ENCODE results near the gene ZNRF1.

The ZNRF1 gene

DNA sequence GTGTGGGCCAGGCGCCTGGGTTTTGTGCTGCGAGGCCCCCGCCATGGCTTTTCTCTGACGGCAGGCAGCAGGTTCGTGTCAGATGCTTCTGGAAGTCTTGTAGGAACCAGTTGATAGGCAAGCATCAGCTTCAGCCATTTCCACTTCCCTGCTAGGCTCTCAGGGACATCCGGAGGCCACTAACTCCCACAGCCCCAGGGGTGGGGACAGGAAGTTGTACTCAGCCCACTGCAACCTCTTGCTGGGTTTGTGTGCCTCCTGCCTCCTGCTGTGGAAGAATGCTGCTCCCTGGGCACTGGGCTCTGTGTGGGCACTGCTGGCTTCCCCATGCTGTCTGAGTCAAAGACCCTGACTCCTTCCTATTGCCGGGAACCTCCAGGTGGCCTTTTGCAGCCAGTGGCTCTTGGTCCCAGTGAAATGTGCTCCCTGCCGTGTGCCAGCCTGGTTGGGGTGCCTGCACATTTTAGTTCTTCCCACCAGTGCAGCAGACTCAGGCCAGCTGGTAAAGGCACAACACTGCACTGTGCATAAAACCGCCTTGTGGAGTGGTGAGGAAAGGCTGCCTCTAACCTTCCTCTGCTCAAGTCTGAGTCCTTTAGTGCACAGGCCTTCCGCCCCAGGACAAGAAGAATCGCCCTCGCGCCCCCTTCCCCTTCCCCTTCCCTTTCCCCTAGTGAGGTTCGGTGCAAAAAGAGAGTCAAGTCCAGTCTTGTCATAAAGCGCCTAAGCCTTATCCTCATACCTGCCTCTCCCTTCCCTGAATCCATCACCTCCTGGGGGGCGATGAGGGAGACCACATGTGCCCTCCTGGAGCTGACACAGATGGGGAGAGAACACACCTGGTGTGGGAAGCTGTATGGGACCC, 101.1 kb downstream of the ZNRF1 start:
- DNase-seq, result peak; percentile 79 to 83

DNA sequence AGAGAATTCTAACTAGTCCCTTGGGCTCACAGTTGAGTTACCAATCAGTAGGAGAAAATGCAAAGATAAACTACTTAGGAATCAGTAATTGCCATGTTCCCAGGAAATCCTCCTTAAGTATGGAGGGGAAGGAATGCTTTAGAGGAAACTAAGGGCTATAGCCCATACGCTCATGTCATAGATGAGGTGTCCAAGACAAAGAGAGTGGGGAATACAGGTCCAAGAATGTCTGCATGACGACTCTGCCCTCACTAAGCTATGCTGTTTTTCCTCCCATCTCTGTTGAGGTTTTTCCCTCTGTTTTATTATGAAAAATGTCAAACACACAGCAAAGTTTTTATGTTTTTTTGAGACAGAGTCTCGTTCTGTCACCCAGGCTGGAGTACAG, 101.8 kb downstream of the ZNRF1 start:
- DNase-seq, result no peak

DNA sequence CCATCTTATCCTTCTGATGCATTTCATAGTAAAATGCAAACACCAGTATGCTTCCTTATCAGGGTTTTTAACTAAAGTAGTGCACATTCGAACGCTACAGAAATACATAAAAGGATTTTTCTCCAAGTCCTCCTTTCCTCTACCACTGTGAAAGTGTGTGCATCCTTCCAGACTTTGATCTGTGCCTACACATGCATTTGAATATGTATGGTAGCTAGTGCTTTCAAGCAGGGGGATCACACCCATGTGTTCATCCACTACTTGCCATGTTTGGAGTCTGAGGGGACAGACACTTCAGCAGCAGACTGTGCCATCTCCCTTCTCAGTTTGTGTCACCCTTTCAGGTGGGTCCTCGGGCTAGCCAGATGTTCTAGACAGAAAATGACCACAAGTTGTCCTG, 102.8 kb downstream of the ZNRF1 start:
- DNase-seq, result no peak

DNA sequence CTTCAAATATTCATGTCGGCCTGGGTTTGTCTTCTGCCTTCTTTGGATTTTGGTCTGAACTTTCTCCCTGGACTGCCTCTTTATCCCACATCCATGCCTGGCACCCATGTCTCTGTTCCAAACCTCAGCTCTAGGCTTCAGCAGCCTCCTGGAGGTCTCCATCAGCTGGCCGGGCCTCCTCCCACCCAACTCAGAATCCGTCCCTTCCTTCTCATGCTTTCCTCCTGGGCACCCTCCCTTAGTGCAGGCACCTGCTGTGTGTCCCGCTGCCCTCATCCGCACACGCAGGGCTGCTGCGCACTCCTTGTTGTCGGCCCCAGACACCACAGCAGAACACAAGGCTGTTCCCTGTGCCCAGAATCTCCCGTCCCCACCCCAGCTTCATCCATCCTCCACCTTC, 103.8 kb downstream of the ZNRF1 start:
- DNase-seq, result no peak

DNA sequence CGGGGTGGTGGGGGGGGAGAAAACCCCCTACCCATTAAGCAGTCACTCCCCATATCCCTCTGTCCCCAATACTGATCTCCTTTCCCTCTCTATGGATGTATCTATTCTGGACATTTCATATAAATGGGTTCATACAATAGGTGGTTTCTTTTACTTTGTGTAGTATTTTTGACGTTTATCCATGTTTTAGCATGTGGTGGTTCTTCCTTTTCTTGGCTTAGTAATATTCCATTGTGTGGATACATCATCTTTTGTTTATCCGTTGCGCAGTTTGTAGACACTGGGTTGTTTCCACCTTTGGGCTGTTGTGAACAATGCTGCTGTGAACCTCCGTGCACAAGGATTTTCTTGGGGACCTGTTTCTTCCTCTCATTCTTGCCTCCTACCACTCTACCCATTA, 105.2 kb downstream of the ZNRF1 start:
- no peak for DNase-seq

DNA sequence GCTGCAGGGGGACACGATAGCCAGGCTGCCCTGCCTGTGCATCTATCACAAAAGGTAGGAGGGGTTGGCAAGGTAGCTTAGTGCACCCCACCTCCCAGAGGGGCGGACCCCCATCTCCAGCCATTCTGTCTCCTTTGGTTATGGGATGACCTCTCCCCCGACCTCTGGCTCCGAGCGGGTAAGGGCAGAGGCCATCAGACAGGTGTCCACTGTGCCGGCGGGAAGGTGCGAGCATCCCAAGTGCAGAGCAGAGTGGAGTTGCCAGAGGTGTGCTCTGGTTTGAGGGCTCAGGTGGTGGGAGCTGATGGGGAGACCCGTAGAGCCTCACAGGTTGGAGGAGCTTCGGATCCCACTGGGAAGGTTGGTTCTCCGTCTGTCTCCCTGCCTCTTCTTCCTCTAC, 106.0 kb downstream of the ZNRF1 start:
- DNase-seq, result no peak

DNA sequence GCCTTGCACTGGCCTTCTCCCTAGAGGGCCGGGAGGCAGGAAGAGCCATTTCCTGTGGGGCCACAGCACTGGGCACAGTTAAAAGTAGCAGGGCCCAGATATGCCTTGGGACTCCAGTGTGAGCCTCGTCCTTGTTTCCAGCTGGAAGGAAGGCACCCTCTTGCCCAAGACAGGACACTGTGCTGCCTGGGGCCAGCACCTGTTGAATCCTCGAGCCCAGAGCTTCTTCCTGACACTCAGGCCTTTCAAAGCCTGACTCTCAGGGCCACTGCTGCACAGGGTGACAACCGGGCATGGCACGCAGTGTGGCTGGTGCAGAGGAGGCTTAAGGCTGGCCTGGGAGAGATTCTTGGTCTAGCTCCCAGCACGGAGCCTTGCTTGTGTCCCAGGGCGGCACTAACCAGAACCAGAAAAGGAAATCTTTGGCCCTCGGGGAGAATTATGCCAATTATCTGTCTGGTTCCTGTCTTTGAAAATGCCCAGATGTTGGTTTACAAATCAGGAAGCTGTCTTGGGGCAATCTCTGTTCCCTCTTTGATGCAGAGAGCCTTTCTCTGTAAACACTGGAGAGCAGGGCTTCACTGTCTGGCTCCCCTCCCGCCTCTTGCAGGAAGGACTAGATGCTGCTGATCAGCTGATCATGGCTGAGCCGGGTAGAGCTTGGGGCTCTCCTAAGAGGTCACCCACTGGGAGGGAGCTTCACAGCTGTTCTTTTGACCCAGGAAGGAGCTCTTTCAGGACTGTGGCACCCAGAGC, 106.7 kb downstream of the ZNRF1 start:
- DNase-seq, result peak; percentile 84 to 85

DNA sequence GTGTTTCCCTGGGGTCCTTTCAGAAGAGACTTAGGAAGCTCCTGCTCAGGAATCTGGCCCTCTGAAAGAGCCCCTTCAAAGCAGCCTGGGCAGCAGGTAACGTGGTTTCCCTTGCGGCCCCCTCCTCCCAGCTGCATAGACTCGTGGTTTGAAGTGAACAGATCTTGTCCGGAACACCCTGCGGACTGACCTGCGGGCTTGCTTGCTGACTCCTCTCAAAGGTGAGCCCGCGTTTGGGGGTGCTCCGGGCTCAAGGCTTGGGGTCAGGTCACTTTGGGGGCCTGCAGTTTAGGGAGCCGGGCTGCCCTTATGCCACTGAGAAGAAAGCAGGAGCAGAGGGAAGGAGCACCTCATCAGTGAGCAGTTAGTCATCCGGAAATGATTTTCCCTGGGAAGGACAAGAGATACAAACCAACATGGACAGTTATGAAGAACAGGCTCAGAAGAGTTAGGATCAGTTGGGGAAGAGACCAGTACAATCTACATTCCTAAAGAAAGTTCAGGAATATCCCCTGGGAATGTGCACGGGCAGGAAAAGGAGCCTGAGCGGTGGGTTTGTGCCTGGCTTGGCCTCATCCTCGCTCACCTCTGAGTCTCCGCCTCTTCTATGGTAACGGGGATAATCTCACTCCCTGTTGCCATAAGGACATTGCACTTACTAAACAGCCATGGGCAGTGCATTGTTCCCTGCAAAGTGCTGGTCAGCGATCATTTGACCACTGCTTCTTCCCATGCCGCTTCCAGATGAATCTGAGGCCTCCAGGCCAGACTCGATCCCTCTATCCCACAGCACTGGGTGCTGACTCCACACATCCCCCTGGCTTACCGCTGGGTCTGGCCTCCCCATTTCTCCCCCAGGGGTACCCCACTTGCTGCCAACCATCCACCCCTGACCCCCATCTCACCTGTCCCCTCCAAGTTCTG, 107.8 kb downstream of the ZNRF1 start:
- DNase-seq, result no peak

DNA sequence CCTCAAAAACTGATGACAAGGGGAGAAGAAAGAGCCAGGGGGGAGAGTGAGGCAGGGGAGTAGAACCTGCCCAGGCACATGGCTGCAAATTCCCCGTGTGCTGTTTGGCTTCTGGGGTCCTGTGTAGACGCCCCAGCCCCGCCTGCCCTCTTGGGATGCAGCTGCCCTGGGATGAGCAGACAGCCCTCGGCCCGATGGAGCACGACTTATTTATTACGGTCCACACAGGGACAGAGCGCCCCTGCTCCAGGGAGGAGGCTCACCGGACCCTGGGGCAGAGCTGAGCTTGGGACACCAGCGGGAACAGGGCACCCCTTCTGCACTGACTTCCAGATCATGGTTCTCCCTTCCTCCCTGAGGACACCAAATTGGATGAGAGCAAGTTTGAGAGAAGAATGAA, 108.7 kb downstream of the ZNRF1 start:
- DNase-seq, result no peak

DNA sequence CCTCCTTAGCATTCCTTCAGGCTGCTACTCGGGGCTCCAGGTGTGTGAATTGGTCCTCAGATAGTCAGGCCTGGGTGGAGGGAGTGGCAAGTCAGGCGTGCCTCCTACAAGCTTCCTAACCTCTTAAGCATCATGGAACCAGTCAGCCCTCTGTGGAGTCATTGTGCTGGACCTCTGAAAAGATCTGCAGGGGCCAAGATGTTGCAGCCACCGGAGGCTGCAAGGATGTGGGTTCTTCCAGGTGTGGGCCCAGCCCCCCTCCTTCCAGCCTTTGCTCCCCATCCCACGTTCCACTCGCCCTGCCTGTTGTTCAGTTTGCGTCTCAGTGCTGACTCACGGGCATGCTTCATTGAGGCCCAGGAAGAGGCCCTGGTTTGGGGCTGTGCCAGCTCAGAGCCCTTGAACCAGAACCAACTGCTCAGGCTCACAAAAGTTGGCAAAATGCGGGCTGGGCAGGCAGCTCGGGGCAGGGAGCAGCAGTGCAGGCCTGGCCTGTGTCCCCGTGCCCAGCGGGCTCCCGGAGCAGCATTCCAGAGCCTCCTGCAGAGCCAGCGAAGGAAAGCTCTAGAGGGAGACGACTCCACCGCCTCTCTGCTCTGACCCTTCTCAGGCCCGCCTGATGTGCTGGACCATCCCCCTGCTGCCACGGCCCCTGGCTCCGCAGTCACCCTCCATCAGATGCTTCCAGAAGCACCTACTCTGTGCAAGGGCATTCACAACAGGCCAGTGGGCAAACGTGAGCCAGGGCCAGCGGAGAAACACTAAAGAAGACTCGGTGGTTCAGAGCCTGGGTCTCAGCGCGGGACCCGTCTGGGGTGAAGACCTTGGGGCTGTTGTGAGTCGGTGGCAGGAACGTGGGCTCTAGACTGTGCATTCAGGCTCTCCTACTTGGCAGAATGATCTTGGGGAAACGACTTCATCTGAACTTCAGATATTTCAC, 110.2 kb downstream of the ZNRF1 start:
- DNase-seq, result peak; percentile 71 to 80

DNA sequence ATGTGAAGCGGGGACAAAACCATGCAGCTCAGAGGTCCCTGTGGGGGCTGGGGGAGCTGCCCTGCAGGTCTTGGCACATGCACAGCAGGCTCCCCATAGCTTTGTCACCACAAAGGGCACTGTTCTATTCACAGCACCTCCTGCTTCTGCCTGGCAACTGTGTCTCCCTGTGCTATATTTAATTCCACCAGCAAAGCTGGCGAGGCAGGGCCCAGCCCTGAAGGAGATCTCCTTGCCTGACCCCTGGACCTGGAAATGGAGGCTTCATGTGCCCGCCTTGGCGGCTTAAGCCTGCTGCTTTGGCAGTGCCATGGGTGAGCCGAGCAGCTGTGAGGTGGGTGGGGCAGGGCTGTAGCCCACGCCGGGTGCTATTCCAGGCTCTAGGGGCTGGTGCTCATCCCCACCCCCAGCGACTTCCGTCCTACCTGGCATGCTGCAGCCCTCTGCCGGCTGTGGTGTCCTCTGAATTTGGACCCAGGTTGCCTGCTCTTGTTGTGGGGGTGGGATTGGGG, 111.0 kb downstream of the ZNRF1 start:
- peak; percentile 35 to 48 for DNase-seq

DNA sequence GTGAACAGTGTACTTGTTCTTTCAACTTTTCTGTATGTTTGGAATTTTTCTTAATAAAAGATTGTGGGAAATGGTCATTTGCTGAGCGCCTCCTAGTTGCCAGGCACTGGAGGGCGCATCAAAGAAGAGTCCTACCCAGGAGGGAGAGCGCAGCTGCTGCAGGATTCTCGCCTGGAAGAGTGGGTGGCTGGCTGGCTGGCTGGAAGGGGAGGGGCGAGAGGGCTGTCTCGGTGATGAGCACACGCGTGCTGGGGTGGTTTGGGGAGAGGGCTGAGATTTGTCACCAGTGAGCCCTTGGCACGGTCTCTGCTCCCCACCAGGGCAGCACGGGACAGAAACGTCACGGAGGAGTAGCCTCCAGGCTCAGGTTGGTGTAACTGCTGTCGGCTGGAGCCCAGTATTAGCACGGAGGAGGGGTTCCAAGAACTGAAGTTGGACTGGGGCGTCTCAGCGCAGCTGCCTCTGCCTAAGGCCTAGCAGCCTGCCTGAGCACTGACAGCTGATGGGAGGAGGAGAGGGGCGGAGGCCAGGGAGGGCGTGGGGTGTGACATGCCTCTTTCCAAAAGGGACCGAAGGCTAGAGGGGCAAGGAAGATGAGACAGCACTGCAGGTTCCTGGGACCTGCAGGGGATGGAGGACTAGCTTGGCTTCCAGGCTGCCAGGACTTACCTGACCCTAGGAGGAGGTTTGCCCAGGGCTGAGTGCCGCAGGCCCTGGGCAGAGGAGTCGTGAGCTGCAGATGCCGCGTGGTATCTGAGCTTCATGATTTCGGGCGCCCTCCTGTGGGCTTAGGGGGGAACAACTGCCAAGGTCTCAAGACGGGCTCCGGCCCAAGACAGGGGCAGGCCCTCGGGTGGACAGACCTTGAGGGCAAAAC, 112.1 kb downstream of the ZNRF1 start:
- DNase-seq, result peak; percentile 82 to 83

DNA sequence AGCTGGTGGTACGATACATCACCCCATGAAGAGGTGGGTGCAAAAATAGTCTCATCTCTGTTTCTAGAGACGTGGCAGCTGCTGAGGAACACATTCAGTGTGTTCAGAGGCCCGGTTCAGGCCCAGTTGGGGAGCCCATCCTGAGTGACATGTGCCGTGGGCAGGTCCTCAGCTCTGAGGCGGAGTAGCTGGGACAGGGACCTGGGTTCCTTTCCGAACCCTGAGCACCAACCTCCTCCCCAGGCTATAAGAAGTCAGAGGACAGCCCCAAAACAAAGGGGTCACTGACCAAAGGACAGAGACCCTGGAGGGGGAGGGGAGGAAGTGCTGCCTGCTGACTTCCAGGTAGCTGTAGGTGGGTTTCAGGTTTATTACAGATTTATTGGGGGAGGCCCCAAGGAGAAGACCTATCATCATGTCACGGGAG, 112.7 kb downstream of the ZNRF1 start:
- DNase-seq, result no peak

DNA sequence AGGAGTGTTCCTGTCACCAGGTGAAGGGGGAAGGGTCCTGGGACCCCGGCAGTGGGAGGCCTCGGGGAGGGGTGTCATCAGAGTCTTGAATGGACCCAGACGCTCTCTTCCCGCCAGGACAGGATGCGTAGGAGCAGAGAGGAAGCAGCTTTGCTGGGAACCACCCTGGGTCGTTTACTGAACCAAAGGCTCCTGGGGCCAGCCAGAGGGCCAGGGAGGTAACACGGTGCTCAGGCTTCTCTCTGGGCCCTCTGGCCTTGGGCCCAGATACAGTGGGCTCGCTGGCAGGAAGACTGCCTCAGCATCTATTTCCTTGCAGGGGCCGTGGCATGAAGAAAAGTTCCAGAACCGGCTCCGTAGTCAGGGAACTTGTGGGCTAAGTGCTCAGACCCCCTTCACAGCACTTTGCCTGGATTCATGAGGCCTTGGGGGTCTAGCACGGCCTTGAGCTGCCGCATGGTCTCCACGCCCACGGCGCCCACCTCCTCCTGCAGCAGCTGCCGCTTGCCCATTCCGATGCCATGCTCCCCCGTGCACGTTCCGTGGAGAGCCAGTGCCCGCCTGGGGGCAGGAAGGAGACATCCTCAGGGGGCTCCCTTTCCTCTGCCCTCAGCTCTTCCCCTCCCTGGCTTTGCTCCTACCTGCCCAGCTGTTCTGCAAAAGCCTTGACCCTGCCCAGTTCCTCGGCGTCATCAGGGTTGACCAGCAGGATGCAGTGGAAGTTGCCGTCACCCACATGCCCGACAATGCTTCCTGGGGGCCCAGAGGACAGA, 113.3 kb downstream of the ZNRF1 start:
- DNase-seq, result peak; percentile 43 to 57

DNA sequence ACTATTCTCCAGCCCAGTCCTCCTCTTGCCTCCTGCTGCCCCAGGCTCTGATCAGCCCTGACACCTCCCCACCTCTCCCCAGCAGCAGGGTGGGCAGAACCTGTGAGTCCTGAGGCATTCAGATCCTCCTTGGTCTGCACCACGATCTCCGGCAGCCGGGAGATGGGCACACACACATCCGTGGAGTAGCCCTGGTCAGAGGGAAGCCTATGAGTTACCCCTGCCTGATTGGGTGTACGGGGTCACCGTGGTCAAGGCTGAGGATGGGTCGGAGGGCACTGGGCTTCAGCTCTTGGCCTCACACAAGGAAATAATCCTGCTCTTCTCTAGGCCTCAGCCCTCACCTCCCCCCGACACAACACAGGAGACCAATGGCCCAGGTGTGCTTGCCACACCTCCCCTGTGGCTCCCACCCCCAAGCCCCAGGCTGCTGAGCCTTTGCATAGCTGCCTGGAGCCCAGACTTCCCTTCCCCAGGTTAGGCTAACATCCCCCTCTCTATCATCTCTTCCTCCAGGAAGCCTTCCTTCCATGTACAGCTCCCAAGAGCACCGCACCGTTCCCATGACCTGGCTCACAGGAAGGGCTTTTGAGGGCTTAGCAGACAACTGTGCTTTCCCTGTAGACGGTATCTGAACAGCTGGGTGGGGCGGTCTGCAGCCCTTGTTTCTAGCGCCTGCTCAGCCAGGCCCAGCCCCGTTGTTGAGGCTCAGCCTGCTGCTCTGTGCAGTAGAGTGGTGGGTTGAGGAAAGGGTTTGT, 114.1 kb downstream of the ZNRF1 start:
- no peak for DNase-seq

DNA sequence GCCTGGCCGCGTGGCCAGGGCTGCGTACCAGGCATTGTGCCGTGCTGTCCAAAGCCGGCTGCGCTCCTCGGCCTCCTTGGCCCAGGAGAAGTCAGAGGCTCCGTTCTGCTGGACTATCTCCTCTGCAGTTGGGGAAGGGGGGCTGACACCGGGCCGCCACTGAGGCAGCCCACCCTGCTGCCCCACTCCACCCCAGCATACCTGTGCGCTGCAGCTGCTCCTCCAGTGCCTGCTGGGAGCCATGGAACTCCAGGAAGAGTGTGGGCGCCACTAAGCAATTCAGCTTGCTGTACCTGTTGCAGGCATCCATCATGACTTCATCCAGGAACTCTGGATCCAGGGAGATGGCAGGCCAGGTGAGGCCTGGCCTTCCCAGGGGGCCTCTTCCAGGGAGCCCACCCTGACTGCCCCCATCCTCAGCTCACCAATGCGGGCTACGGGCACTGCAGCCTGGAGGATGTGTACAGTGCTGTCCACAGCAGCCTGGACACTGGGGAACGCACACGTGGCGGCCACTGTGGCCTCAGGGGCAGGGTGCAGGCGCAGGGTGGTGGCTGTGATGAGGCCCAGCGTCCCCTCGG, 114.8 kb downstream of the ZNRF1 start:
- DNase-seq, result no peak

DNA sequence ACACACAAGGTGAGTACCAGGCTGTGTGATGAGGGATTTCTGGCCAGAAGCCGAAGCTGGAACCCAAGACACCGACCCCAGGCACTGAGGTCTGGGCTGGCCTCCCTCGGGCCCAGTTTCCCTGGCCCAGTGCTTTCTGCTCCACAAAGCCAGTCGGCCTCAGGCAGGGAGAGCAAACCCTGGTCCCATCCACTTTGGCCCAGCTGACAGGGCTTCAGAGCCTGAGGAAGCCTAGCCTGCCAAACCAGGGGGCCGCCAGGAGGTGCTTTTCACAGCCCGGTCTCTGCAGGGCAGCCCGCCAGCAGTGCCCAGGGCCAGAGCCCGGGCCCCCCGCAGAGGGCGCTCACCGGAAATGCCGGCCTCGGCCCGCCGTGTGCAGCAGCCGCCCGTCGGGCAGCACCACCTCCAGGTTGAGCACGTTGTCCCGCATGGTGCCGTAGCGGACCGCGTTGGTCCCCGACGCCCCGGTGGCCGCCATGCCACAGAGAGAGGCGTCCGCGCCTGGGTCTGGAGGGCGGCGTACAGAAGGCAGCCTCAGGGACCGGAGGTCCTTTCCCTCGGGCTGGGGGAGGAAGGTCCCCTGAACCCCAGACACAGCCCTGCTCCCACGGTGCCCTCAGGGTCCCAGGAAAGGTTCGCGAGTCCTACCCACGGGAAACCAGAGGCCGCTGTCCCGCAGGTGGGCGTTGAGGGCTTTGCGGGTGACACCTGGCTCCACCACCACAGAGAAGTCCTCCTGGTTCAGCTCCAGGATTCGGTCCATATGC, 115.5 kb downstream of the ZNRF1 start:
- DNase-seq, result no peak
